Psoas muscle (tissue), 8 donors: Measurements from ENCODE around the gene PARVA. TPM values are rescaled to one million over a fixed set of nuclear protein-coding genes. Genes with fewer than 3 reads are reported as not detected.

Experiments
- ATAC-seq, 4 donors: fragments of 200-7000 bp; cut with Tn5 transposase; one replicate each; pipeline ENCODE4 v1.9.1; 2020; ENCODE audit warnings: moderate library complexity in 3 of 4, mild to moderate bottlenecking in 2 of 4
- DNase-seq, 2 donors: peaks; one replicate each; pipeline ENCODE4 v3.0.0-alpha.2; 2020
- H3K27ac ChIP-seq: fragments of 200-600 bp; one replicate; pipeline ENCODE4 v1.8.0; 2022
- H3K27me3 ChIP-seq, 3 donors: fragments of 200-600 bp in 1 of 3; one replicate each; pipeline versions ENCODE4 v1.6.1 to v1.8.0; 2013 to 2022; ENCODE audit warnings: low read length in 2 of 3, mild to moderate bottlenecking in 2 of 3, moderate library complexity in 1 of 3; ENCODE audit not compliant: insufficient read depth in 3 of 3
- H3K36me3 ChIP-seq, 2 donors: fragments of 200-600 bp in 1 of 2; one replicate each; pipeline versions ENCODE4 v1.6.1 to v1.8.0; 2013 to 2022; ENCODE audit warnings: low read depth in 1 of 2, mild to moderate bottlenecking in 1 of 2, moderate library complexity in 1 of 2; ENCODE audit not compliant: insufficient read depth in 1 of 2
- H3K4me1 ChIP-seq: fragments of 200-600 bp; one replicate; pipeline ENCODE4 v1.8.0; 2022
- H3K4me3 ChIP-seq: fragments of 200-600 bp; one replicate; pipeline ENCODE4 v1.8.0; 2022; ENCODE audit warnings: mild to moderate bottlenecking
- H3K9me3 ChIP-seq: fragments of 200-600 bp; one replicate; pipeline ENCODE4 v1.8.0; 2022
- WGBS, 3 donors: extraction: QIAGEN DNeasy Blood & Tissue Kit; methylation state at CpG; one replicate each; pipeline versions ENCODE4 v1.1.6 to v1.1.7; 2013; 5-methylcytosine and 5-hydroxymethylcytosine counted together
- intact Hi-C, 2 donors: fragments of 100-400 bp; cut with DNase I; formaldehyde crosslinking; loops; one replicate each; pipeline versions ENCODE4 v1.11.0 to v1.14.2; 2022
- polyA plus RNA-seq, 3 donors: library from polyadenylated mRNA; stranded (reverse); fragments of 200-250 nt; gene quantifications; one replicate each; pipeline ENCODE4 v1.2.3, GENCODE V29; 2013
- total RNA-seq, 4 donors: library from RNA; stranded (reverse); fragmentation: NEBNext Ultra II Directional in 2 of 4; extraction: Animal tissue kit (Norgen Biotek cat#: 25700) in 2 of 4; gene quantifications; one replicate each; pipeline versions ENCODE4 v1.2.1 to v1.2.4, GENCODE V29; 2021 to 2023
- TF ChIP-seq, protein P1 (sequence below): fragments of 200-600 bp; IDR thresholded peaks from one replicate; pipeline ENCODE4 v1.8.0; 2022; ENCODE audit warnings: antibody characterized with exemption
- donor health status: healthy with polysubstance abuse.
- donor health status: DM: no; HTN: no; CAD: no; lungs with moderate emphysema.
- donor health status: Bipolar disorder and iron deficiency.
- donor health status: healthy.
- donor health status: DM: yes; HTN: yes; CAD: no.
- donor health status: DM: no; HTN: no; CAD: no.
- donor health status: DM: no; HTN: no; CAD: no.
- donor health status: DM: yes; HTN: yes; CAD: no.

The PARVA gene
- total and polyA plus RNA-seq, 7 donors = 4.4 to 22.7 (median 8.5) TPM

GRCh38 chr11:12535321-12535720, 157.9 kb downstream of the PARVA start:
- no peaks in the 10 kb centered on the region for H3K36me3 ChIP-seq
- H3K4me1 ChIP-seq = peaks cover 3% of the 10 kb centered on the region
- ATAC-seq = no peak
- H3K27me3 ChIP-seq = no peaks in the 10 kb centered on the region
- TF ChIP-seq, protein P1, sequence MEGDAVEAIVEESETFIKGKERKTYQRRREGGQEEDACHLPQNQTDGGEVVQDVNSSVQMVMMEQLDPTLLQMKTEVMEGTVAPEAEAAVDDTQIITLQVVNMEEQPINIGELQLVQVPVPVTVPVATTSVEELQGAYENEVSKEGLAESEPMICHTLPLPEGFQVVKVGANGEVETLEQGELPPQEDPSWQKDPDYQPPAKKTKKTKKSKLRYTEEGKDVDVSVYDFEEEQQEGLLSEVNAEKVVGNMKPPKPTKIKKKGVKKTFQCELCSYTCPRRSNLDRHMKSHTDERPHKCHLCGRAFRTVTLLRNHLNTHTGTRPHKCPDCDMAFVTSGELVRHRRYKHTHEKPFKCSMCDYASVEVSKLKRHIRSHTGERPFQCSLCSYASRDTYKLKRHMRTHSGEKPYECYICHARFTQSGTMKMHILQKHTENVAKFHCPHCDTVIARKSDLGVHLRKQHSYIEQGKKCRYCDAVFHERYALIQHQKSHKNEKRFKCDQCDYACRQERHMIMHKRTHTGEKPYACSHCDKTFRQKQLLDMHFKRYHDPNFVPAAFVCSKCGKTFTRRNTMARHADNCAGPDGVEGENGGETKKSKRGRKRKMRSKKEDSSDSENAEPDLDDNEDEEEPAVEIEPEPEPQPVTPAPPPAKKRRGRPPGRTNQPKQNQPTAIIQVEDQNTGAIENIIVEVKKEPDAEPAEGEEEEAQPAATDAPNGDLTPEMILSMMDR = no peak
- no peak for DNase-seq
- no peak overlapping the region for H3K27ac ChIP-seq
- intact Hi-C loops = no loop called here
- WGBS, 3 donors = 93 to 98% (median 96%) methylated on average over 3 of the region's 3 CpGs
- H3K4me3 ChIP-seq = no peak overlapping the region
- no peaks in the 10 kb centered on the region for H3K9me3 ChIP-seq

GRCh38 chr11:12536566-12536965, 159.2 kb downstream of the PARVA start:
- ATAC-seq = no peak
- intact Hi-C loops = no loop called here
- Histone ChIP-seq H3K9me3 (no peaks in the 10 kb centered on the region), H3K27ac (no peak overlapping the region), H3K36me3 (no peaks in the 10 kb centered on the region), H3K4me3 (no peak overlapping the region), H3K27me3 (no peaks in the 10 kb centered on the region), H3K4me1 (peaks cover 3% of the 10 kb centered on the region)
- TF ChIP-seq, protein P1 = no peak
- WGBS, 3 donors = 83 to 96% (median 92%) methylated on average over 6 of the region's 6 CpGs
- DNase-seq = no peak

DNA sequence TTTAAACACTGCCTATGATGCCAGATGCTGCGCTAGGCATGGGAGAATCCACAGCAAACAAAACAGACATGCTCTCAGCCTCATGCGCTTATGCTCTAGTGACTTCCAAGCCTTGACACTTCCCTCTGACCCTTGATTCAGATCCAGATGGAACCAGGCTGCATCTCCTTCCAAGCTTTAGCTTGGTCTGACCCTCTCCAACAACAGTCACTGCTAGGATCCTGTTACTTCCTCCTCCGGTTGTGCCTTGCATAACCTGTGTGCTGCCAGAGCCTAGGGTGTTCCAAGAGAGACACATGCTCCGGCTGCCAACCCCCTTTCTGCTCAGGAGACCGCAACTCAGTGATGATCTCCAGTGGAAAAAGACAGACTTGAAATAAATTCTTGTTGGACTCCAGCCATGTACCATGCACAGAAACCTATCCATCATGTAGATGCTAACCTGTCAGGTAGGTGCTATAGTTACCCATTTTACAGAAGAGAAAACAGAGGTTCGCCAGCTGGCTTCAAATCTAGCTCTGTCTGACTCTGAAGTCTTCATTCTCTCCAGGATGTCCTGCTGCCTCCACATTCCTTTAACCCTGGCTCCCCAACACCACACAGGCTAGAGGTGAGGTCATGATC, 160.5 kb downstream of the PARVA start:
- H3K27ac ChIP-seq = no peak overlapping the region
- H3K4me1 ChIP-seq = peaks cover 3% of the 10 kb centered on the region
- H3K36me3 ChIP-seq = no peaks in the 10 kb centered on the region
- TF ChIP-seq, protein P1 = no peak
- no peak overlapping the region for H3K4me3 ChIP-seq
- WGBS, 3 donors = 37 to 60% (median 40%) methylated on average over 6 of the region's 6 CpGs
- peak; percentile 48 to 63 for DNase-seq
- intact Hi-C loops = no loop called here
- H3K27me3 ChIP-seq = no peaks in the 10 kb centered on the region
- peak; percentile 66 to 79 (median 72) for ATAC-seq
- no peaks in the 10 kb centered on the region for H3K9me3 ChIP-seq

- Histone ChIP-seq H3K4me3 (no peak overlapping the region), H3K36me3 (no peaks in the 10 kb centered on the region), H3K27ac (no peak overlapping the region), H3K9me3 (no peaks in the 10 kb centered on the region), H3K27me3 (no peaks in the 10 kb centered on the region), H3K4me1 (peaks cover 3% of the 10 kb centered on the region)
- intact Hi-C loops = no loop called here
- TF ChIP-seq, protein P1 = no peak
- ATAC-seq (no peak), DNase-seq (no peak)
- 95 to 97% (median 96%) methylated on average over 3 of the region's 3 CpGs for WGBS, 3 donors
Observed at GRCh38 chr11:12538889-12539421, 161.6 kb downstream of the PARVA start.

- ATAC-seq = peak in 2 of 4 donors; percentile 22 to 55
- no peak for DNase-seq
- Histone ChIP-seq H3K4me3 (no peak overlapping the region), H3K36me3 (no peaks in the 10 kb centered on the region), H3K27me3 (no peaks in the 10 kb centered on the region), H3K9me3 (no peaks in the 10 kb centered on the region), H3K4me1 (peaks cover 3% of the 10 kb centered on the region), H3K27ac (no peak overlapping the region)
- WGBS, 3 donors = 74 to 86% (median 78%) methylated on average over 4 of the region's 4 CpGs
- TF ChIP-seq, protein P1 = no peak
- intact Hi-C loops = no loop called here
Observed at GRCh38 chr11:12539572-12539971, 162.2 kb downstream of the PARVA start.
